ENCODE results near the gene C20orf96.

- TF ChIP-seq CTCF (IDR thresholded peaks at IDR 0.05), result no peak
- no peak for TF ChIP-seq POLR2A (IDR thresholded peaks at IDR 0.05)
Measured at GRCh38 chr20:251354-251753, 39.2 kb downstream of the C20orf96 start.

Data from uterus (tissue), 2 donors.